Peyer's patch (tissue), 4 donors: ENCODE measurements around the gene ZNF302.

Experiments used
- POLR2A ChIP-seq, 2 donors: fragments of 450-650 bp; IDR thresholded peaks; one replicate each; pipeline ENCODE4 v1.5.1; 2017; ENCODE audit warnings: antibody characterized with exemption in 2 of 2, mild to moderate bottlenecking in 2 of 2, moderate library complexity in 2 of 2
- TF ChIP-seq, protein P1 (sequence below), 6 experiments: fragments of 450-650 bp in 4 of 6; fragments of 200-600 bp in 2 of 6; sonication (generic) in 1 of 6; IDR thresholded peaks; one replicate each; pipeline ENCODE4 v1.5.1; 2017 to 2019; ENCODE audit warnings: antibody characterized with exemption in 6 of 6, mild to moderate bottlenecking in 3 of 6, moderate library complexity in 1 of 6

DNA sequence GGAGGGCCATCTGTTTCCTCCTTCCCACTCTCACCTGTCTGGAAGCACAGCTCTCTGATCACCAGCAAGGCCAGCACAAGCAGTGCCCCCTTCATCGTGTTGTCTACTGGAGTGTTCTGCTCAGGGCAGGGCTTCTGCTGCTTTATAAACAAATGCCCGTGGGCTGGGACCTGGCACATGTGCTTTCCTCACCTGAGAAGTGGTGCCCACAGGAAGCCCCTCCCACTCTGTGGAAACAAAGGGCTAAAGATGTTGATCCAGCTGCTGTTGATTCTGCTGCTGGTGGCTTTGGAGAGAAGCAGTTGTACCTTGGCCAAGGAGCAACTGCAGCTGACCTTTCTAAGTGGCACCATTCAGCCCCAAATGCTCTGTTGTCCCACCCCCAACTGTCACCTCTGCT, 30.2 kb downstream of the ZNF302 start:
- TF ChIP-seq, protein P1, sequence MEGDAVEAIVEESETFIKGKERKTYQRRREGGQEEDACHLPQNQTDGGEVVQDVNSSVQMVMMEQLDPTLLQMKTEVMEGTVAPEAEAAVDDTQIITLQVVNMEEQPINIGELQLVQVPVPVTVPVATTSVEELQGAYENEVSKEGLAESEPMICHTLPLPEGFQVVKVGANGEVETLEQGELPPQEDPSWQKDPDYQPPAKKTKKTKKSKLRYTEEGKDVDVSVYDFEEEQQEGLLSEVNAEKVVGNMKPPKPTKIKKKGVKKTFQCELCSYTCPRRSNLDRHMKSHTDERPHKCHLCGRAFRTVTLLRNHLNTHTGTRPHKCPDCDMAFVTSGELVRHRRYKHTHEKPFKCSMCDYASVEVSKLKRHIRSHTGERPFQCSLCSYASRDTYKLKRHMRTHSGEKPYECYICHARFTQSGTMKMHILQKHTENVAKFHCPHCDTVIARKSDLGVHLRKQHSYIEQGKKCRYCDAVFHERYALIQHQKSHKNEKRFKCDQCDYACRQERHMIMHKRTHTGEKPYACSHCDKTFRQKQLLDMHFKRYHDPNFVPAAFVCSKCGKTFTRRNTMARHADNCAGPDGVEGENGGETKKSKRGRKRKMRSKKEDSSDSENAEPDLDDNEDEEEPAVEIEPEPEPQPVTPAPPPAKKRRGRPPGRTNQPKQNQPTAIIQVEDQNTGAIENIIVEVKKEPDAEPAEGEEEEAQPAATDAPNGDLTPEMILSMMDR (IDR thresholded peaks at IDR 0.05), result no peak
- no peak for TF ChIP-seq POLR2A (IDR thresholded peaks at IDR 0.05)
